Testis (tissue), 3 donors: Measurements from ENCODE around the gene DPH2. TPM values are rescaled to one million over a fixed set of nuclear protein-coding genes. Genes with fewer than 3 reads are reported as not detected.

ENCODE experiments used
- DNase-seq: peaks from one replicate; pipeline ENCODE4 v3.0.0-alpha.2; 2019
- H3K27ac ChIP-seq, 2 donors: fragments of 200-600 bp; sonication (generic); one replicate each; pipeline ENCODE4 v1.5.1; 2019
- H3K27me3 ChIP-seq: fragments of 200-600 bp; sonication (generic); one replicate; pipeline ENCODE4 v1.5.1; 2019
- H3K36me3 ChIP-seq: fragments of 200-600 bp; sonication (generic); one replicate; pipeline ENCODE4 v1.5.1; 2017; ENCODE audit warnings: low read depth; ENCODE audit errors: missing control alignments
- H3K4me1 ChIP-seq: fragments of 200-600 bp; sonication (generic); one replicate; pipeline ENCODE4 v1.5.1; 2019
- H3K4me3 ChIP-seq, 2 donors: fragments of 200-600 bp; sonication (generic); one replicate each; pipeline ENCODE4 v1.5.1; 2017 to 2019
- H3K9me3 ChIP-seq: fragments of 200-600 bp; sonication (generic); one replicate; pipeline ENCODE4 v1.5.1; 2017
- CTCF ChIP-seq, 3 experiments: fragments of 450-650 bp in 2 of 3; fragments of 200-600 bp in 1 of 3; sonication (generic) in 1 of 3; IDR thresholded peaks; one replicate each; pipeline ENCODE4 v1.5.1; 2016 to 2019; ENCODE audit warnings: antibody characterized with exemption in 3 of 3, mild to moderate bottlenecking in 2 of 3, moderate library complexity in 1 of 3
- POLR2A ChIP-seq: fragments of 450-650 bp; IDR thresholded peaks from one replicate; pipeline ENCODE4 v1.6.1; 2017; ENCODE audit warnings: antibody characterized with exemption, mild to moderate bottlenecking, moderate library complexity
- WGBS, 2 donors: methylation state at CpG; one replicate each; pipeline ENCODE4 v1.1.5; 2018; 5-methylcytosine and 5-hydroxymethylcytosine counted together
- intact Hi-C: fragments of 100-400 bp; cut with DNase I; formaldehyde crosslinking; loops from one replicate; pipeline ENCODE4 v1.15.1; 2023; ENCODE audit warnings: low total_unique reads
- polyA plus RNA-seq: library from polyadenylated mRNA; stranded (reverse); fragments of 350-450 nt; fragmentation: Illumina TruSeq; extraction: RNeasy Lipid Tissue Mini Kit (QIAGEN cat#74804); gene quantifications from one replicate; pipeline ENCODE4 v1.2.3, GENCODE V29; 2014; ENCODE audit warnings: low read depth, low replicate concordance; ENCODE audit not compliant: insufficient read depth
- total RNA-seq, 2 donors: library from RNA; depleted of rRNA; stranded (reverse); fragments of >200 nt; gene quantifications; one replicate each; pipeline ENCODE4 v1.2.3, GENCODE V29; 2016

Gene DPH2
- total and polyA plus RNA-seq, 3 donors from 2014 or later = 27.6 to 44.7 (median 39.4) TPM

GRCh38 chr1:43930168-43930948 lies 39.5 kb upstream of the DPH2 start:
- Histone ChIP-seq H3K4me1 (peaks cover 12% of the 10 kb centered on the region), H3K9me3 (no peaks in the 10 kb centered on the region), H3K36me3 (no peaks in the 10 kb centered on the region), H3K4me3 (no peak overlapping the region), H3K27me3 (no peaks in the 10 kb centered on the region), H3K27ac (no peak overlapping the region)
- intact Hi-C loops = loop anchor here (10.0 kb wide), 1 partner anchor 396 kb away; the partner anchor contains the start of gene PTPRF
- TF ChIP-seq CTCF (IDR thresholded peaks at IDR 0.05) (peak in 1 of 3 experiments; percentile 22), POLR2A (no peak)
- 94% methylated on average over 9 to 10 of the region's 10 CpGs for WGBS, 2 donors
- DNase-seq = no peak

- Histone ChIP-seq H3K4me3 (no peak overlapping the region), H3K27ac (no peak overlapping the region), H3K36me3 (no peaks in the 10 kb centered on the region), H3K27me3 (no peaks in the 10 kb centered on the region), H3K4me1 (peaks cover 12% of the 10 kb centered on the region), H3K9me3 (no peaks in the 10 kb centered on the region)
- no peak for DNase-seq
- intact Hi-C loops = loop anchor here (10.0 kb wide), 1 partner anchor 396 kb away; the partner anchor contains the start of gene PTPRF
- TF ChIP-seq POLR2A (no peak), CTCF (IDR thresholded peaks at IDR 0.05) (no peak)
- WGBS, 2 donors = 68 to 86% methylated on average over 4 of the region's 4 CpGs
Measured at GRCh38 chr1:43930949-43931275, 38.9 kb upstream of the DPH2 start.

- 89 to 91% methylated on average over 12 to 13 of the region's 13 CpGs for WGBS, 2 donors
- Histone ChIP-seq H3K4me3 (no peak overlapping the region), H3K9me3 (no peaks in the 10 kb centered on the region), H3K27ac (no peak overlapping the region), H3K4me1 (peaks cover 15% of the 10 kb centered on the region), H3K36me3 (no peaks in the 10 kb centered on the region), H3K27me3 (no peaks in the 10 kb centered on the region)
- TF ChIP-seq CTCF (IDR thresholded peaks at IDR 0.05) (no peak), POLR2A (no peak)
- intact Hi-C loops = loop anchor here (10.0 kb wide), 1 partner anchor 397 kb away; the partner anchor contains the start of gene PTPRF
- DNase-seq = no peak
Measured at GRCh38 chr1:43931711-43932660, 37.8 kb upstream of the DPH2 start.

- intact Hi-C loops = loop anchor here (10.0 kb wide), 1 partner anchor 398 kb away; the partner anchor contains the start of gene PTPRF
- TF ChIP-seq CTCF (IDR thresholded peaks at IDR 0.05) (no peak), POLR2A (no peak)
- Histone ChIP-seq H3K9me3 (no peaks in the 10 kb centered on the region), H3K27me3 (no peaks in the 10 kb centered on the region), H3K4me3 (no peak overlapping the region), H3K36me3 (no peaks in the 10 kb centered on the region), H3K4me1 (peaks cover 15% of the 10 kb centered on the region), H3K27ac (no peak overlapping the region)
- DNase-seq = no peak
- 32 to 34% methylated on average over 8 of the region's 8 CpGs for WGBS, 2 donors
Measured at GRCh38 chr1:43932786-43933385, 36.9 kb upstream of the DPH2 start.
